Kidney glomerular epithelial cell (primary cell): ENCODE measurements around the gene SCAI.
"Not testable (repeated sequence)": the region's sequence is repeated elsewhere in the genome, so short reads cannot be mapped to it uniquely, and the experiment has no call there.

Experiments
- DNase-seq: peaks from one replicate; lab custom pipeline; 2025; lab: John Stamatoyannopoulos, UW

Gene SCAI

DNA sequence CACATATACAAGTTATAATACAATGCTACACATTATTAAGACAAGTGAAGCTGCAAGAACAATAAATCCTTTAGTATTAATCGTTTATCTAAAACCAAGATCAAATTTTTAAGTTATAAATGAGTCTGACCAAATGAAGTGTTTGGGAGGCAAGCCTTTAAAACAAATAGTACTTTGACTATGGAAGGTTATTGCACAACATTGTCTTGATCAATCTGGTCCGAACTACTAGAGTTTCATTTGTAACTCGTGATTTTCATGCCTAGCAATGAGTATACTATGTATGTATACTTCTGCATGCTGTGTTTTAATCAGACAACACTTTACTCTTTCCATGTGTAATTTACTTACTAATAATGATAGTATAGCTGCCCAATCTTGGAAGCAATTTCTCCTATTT is 115.3 kb downstream of the SCAI start:
- DNase-seq = no peak

DNA sequence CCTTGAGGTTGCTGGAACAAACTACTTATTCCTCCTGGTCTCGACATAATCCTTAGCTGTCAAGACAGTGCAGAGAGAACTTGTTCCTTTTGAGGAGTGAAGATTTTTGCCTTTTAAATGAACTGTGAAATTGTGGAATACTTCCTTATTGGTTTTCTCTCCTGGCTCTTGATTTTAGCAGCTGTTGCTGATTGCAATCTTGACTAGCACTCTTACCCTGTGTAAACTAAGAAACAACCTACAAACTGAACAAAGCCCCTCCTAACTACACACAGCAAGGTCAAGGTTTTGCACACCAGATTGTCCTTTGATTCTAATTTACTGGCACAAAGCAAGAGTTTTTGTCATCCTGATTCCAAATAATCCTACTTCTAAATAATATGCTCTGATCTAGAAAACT is 118.4 kb downstream of the SCAI start:
- no peak for DNase-seq

DNA sequence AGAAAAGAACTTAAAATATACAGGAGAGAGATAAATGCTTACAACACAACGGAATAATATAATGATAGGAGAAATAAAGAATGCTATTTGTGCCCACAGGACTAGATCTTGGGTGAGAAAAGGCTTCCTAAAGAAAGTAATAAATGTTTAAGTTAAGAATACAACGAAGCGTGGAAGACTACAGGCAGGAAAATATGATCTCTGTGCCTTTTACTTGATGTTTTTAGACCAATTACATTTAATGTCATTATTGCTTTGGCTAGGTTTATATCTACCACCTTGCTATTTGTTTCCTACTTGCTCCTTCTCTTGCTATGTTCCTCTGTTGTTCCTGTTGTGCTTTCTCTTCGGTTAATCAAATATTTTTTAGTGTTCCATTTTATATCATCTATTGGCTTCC is 122.3 kb downstream of the SCAI start:
- no peak for DNase-seq

GRCh38 chr9:125015655-125016054 is 127.7 kb downstream of the SCAI start:
- DNase-seq = not testable (repeated sequence)

GRCh38 chr9:125012013-125012412 is 131.3 kb downstream of the SCAI start:
- not testable (repeated sequence) for DNase-seq

GRCh38 chr9:125008599-125008998 is 134.7 kb downstream of the SCAI start:
- no peak for DNase-seq

DNA sequence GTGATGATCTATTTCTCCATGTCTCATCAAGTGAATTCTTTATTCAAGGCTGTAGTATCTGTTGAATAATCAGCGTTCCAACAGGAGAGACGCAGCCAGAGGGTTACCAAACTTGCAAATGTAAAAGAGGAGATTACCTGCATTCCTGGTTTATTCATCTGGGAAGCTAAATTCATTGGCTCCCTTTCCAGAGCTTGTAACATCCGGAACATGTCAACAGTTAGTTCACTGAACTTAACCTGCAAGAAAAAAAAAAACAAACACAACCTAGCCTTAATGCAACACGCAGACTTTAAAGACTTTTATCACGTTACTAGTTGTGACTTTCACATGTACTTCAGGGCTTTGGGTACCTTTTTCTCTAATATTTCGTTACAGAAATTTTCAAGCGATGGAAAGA is 140.0 kb downstream of the SCAI start:
- no peak for DNase-seq

- DNase-seq = no peak
Observed at GRCh38 chr9:124983698-124984097, 159.6 kb downstream of the SCAI start.

- no peak for DNase-seq
Observed at GRCh38 chr9:124980431-124980830, 162.9 kb downstream of the SCAI start.

- no peak for DNase-seq
Observed at GRCh38 chr9:124975131-124975530, 168.2 kb downstream of the SCAI start.

- DNase-seq = no peak
Observed at GRCh38 chr9:124973807-124974206, 169.5 kb downstream of the SCAI start.

DNA sequence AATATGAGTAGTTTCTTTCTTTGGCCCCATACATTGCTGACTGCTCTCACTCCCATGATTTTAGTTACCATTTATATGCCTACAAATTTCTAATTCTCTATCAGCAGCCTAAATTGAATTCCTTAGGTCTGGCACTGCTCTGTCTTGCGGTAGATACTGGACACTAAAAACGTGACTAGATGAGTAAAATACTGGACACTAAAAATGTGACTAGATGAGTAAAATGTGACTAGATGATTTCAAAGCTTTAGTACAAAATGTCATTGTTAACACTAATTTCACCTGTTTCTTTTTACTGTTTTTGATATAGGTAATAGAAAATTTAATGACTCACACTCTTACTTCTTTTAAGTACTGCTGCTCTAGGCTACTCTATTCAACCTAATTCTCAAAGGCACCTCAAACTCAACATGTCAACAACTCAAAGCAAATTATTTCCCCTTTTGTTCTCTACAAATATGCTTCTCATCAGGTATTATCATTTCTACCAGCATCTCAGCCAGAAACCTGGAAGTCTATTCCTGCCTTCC is 171.0 kb downstream of the SCAI start:
- no peak for DNase-seq

- DNase-seq = no peak
Observed at GRCh38 chr9:124969401-124969800, 173.9 kb downstream of the SCAI start.

DNA sequence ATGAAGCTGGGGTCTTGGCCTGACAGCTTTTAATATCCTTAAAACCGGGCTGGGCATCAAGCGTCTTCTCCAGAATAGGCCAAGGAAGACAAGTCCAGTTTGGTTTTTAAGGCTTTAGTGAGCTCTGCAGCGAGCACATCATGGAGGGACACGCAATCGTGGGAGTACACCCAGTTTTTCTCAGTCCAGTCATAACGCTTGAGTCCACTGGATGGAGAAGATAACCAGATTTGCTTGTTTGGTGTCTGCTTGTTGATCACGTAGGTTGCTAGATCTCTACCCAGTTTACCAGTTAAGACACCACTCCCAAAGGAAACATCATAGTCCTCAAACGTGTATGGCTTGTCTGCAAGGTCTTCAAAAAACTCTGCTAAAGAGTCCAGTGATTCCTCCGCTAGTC is 175.1 kb downstream of the SCAI start:
- no peak for DNase-seq

DNA sequence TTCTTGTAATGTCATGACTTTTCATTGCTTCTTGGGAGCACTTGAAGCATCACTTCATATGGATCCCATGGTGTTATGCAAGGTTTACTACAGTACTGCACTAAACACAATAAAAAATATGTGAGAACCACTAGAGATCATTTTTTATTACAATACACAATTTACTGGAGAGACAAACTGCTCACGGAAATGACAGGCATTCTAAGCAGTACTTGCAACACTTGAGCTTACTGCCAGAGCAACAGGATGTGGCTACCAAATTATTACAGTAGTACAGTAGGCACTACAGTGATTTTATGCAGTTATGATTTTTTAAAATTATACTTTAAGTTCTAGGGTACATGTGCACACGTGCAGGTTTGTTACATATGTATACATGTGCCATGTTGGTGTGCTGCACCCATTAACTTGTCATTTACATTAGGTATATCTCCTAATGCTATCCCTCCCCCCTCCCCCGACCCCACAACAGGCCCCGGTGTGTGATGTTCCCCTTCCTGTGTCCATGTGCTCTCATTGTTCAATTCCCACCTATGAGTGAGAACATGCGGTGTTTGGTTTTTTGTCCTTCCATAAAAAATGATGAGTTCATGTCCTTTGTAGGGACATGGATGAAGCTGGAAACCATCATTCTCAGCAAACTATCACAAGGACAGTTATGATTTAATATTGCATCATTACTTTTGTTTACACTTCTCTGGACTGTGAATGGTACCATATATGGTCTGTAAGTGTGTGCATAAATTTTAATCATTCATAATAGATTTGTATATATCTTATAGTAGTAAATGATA is 177.4 kb downstream of the SCAI start:
- DNase-seq = not testable (repeated sequence)

DNA sequence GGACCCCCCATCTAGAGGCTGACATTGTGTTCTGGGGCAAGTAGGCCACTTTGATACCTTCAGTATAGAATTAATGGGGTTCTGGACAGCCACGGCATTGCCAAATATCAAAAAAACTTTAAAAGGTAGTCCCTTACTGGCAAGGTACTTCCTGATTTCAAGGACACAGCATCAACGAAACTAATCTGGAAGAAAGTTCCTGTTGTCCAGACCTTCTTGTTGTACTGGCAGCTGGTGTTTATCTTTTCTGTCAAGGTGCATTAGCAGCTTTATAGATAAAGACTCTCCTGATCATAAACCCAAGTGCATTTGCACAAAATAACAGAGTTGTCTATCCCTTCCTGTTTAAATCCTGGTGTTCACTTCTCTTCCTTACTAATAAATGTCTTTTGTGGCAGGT is 178.7 kb downstream of the SCAI start:
- no peak for DNase-seq

- no peak for DNase-seq
Observed at GRCh38 chr9:124964056-124964455, 179.3 kb downstream of the SCAI start.

- no peak for DNase-seq
Observed at GRCh38 chr9:124960409-124960752, 182.9 kb downstream of the SCAI start.

DNA sequence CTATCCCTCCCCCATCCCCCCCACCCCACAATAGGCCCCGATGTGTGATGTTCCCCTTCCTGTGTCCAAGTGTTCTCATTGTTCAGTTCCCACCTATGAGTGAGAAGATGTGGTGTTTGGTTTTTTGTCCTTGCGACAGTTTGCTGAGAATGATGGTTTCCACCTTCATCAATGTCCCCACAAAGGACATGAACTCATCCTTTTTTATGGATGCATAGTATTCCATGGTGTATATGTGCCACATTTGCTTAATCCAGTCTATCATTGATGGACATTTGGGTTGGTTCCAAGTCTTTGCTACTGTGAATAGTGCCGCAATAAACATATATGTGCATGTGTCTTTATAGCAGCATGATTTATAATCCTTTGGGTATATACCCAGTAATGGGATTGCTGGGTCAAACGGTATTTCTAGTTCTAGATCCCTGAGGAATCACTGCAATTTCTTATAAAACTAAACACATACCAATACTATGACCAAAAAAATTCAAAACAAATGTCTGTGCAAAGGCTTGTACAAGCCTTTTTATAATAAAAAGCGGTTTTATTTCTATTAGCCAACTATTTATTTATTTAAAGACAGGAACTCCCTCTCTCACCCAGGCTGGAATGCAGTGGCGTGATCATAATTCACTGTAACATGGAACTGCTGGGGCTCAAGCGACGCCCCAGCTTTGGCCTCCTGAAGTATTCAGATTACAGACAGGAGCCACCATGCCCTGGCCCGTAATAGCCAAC is 183.5 kb downstream of the SCAI start:
- not testable (repeated sequence) for DNase-seq

DNA sequence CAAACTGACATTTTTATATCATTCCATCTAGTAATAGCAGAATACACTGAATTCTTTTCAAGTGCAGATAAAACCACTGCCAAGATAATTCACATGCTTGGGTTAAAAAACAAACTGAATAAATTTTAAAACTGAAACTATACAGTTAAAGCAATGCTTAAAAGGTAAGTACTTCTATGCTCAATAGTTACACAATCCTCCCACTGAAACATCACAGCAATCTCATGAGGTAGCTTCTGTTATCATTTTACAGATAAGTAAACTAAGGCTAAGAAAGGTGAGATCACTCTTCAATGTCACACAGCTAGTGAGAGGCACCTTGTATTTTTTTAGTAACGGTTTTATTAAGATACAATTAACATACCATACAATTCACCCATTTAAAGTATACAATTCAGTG is 189.1 kb downstream of the SCAI start:
- DNase-seq = no peak

GRCh38 chr9:124950050-124950718 is 193.1 kb downstream of the SCAI start:
- no peak for DNase-seq

DNA sequence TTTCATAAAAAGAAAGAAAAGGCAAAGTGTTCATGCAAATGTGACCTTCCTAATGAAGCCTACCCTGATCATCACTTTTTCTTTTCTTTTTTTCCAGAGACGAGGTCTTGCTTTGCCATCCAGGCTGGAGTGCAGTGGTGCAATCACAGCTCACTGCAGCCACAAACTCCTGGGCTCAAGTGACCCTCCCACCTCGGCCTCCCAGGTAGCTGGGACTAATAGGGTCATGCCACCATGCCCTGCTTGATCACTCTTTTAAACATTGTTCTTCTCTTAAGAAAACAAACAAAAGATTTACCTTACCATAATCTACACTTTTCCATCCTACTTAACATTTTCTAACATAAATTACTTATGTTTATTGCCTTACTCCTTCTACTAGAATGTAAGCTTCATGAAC is 193.9 kb downstream of the SCAI start:
- no peak for DNase-seq
